Amniotic stem cell (primary cell): ENCODE data around the gene TMEM248.
"Not testable (repeated sequence)": the region's sequence is repeated elsewhere in the genome, so short reads cannot be mapped to it uniquely, and the experiment has no call there.

ENCODE experiments used
- DNase-seq: peaks from one replicate; lab custom pipeline; 2025; lab: John Stamatoyannopoulos, UW

The TMEM248 gene

DNA sequence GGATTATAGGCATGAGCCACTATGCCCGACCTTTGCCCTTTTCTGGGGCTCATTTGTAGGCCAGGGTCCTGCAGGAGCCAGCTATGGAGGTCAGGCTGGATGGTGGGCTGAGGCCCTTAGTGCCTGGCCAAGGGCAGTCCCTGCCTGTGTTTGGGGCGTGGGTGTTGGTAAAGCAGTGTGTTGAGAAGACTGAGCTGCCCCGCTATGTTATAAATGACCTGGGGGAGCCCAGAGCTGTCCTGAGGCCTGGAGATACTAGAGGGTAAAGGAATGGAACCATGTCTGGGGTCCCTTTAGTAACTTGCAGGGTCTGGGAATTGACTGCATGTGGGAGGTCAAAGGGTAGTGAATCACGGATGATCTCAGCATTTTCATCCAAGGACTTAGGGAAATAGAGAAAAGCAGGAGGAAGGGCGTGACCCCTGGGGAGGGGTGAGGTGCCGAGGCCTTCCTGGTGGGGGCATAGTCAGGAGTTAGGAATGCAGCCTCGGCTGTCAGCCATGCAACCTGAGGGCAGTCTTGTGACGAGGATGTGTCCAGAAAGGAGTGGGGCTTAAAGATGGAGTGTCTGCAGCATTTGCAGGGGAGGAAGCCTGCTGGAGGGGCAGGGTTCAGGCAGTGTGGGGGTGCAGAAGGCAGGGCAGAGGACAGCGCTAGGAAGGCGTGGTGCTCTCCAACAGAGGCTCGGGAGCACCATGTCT lies 31.5 kb downstream of the TMEM248 start:
- DNase-seq: no peak

DNA sequence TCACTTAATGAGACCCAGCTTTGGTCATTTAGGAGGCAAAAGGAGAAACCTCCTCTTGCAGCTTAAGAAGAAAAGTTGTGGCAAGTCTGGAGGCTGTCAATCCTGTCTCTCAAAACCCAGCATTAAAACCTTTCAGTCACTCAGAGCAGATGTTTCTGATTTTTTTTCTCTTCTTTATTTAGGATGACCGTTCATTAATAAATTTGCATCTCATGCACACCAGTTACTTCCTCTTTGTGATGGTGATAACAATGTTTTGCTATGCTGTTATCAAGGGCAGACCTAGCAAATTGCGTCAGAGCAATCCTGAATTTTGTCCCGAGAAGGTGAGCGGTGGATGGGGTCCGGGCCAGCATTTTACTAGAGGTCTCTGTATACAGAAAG lies 32.0 kb downstream of the TMEM248 start:
- DNase-seq: no peak

DNA sequence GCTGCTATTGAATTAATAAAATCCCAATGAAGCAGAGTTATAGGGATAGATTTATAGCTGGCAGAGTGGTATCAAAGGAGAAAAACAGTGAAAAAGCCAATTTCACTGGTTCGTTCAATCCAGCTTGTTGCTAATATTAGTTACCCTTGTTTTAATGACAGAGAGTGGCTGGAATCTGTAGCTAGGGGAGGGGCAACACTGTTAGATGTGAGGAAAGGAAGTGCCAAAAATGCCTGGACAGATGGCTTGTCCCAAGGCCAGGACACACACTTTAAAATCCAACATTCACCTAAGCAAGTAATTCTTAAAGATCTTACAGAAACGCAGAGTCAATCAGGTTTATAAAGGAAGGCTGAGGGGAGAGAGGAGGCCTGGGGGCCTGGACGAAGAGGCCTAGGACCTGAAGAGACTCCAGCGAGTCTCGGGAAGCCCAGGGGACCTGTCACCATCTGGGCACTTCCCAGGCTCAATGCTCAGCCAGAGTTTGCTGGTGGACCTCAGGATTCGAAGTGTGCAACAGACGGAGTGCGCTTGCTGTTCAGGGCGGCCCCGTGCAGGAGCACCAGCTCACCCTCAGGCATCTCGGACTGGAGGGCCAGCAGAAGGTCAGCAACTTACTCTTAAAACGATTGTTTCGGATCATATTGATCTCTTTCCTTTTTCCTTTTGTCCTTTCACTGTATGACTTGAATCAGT lies 36.7 kb downstream of the TMEM248 start:
- no peak for DNase-seq

DNA sequence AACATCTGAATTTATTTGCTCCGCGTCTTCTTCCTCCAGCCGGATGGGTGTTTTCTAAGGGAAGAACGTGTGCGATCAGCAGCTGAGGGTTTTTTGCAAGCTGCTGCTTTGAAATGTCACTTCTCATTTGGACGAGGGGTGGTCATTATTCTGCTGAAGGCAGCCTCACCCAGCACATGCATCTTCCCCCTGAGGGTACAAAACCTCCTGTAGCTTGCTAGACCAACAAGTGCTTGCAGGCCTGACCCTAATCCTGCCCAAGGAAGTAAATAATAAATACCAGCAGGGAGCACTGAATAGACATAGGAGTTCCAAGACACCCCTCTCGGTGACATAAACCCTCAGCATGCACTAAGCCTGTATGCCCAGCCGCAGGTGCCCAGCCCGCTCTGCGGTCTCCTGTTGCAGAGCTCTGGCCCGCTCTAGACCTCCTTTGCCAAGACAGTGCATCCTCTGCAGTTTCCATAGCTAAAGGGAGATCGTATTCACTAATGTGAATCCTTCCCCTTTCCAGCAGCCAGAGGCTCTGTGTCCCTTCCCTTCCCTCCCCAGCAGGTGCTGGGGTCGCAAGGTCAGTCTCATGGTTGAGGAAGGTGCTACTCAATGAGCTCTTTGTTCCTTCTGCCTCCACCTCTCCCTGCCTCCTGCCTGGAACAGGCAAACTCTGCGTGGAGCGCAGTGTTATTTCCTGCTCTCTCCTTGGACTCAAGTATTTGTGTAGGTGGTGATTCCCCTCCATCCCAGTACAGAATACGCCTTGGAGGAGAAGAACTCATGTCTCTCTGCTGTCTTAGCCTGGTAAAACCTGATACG lies 37.7 kb downstream of the TMEM248 start:
- no peak for DNase-seq

DNA sequence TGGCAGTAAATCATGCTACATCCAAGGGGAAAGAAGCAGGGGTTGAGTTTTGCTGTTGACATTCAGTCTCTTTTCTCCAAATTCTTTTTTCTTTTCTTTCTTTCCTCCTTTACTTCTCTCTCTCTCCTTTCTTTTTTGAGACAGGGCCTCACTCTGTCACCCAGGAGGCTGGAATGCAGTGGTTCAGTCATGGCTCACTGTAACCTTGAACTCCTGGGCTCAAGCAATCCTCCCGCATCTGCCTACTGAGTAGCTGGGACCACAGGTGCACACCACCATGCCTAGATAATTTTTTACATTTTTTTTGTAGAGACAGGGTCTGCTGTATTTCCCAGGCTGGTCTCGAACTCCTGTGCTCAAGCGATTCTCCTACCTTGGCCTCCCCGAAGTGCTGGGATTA lies 39.2 kb downstream of the TMEM248 start:
- DNase-seq: no peak

DNA sequence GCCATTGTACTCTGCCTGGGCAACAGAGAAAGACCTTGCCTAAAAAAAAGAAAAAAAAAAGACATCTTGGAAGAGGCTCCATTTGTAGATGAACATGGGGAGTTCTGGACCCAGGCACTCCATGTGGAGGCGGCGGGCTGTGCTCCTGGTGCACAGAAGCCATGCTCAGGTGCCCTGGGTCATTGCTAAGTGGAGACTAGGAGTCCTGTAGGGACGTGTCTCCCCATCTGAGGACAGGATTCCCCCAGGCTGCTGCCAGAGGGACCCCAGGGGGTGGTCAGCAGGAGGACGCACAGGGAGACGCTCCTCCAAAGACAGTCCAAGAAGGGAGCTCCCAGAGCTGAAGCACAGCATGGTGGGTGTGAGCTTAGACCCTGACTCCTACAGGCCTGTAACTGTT lies 40.1 kb downstream of the TMEM248 start:
- DNase-seq: no peak

DNA sequence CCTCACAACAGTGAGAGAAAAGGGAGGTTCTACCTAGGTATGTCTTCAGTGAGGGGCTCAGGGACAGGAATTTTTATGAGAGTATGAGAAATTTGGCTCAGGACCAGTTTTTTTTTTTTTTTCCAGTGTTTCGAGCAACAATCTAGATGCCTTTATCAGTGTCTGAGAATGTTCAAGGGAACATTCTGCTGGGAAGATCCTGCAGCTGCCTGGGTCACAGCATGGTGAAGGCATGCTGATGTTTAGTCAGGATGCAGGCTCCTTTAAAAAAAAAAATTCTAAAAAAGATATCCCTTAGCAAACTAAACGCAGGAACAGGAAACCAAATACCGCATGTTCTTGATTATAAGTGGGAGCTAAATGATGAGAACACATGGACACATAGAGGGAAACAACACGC lies 43.4 kb downstream of the TMEM248 start:
- no peak for DNase-seq

DNA sequence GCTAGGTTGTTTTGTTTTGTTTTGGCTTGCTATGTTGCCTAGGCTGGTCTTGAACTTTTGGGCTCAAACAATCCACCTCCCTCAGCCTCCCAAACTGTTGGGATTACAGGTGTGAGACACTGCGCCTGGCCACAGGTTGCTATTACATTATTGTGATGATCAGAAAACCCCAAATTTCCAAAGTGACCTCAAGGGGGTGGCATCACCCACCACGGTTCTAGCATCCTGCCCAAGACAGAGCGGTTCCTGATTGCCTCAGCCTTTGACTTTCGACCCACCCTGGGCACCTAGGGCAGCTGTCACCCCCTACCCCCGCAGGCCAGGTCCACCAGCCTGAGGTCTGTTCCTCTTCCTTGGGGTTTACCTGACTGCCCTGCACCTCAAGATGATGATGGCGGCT lies 46.0 kb downstream of the TMEM248 start:
- no peak for DNase-seq

DNA sequence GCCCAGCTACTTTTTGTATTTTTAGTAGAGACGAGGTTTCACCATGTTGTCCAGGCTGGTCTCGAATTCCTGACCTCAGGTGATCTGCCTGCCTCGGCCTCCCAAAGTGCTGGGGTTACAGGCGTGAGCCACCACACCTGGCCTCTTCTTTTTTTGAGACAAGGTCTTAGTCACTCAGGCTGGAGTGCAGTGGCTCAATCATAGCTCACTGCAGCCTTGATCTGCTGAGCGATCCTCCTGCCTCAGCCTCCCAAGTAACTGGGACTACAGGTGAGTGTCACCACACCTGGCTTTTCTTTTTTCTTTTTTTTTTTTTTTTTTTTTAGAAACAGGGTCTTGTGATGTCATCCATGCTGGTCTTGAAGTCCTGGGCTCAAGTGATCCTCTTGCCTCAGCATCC lies 48.0 kb downstream of the TMEM248 start:
- not testable (repeated sequence) for DNase-seq

DNA sequence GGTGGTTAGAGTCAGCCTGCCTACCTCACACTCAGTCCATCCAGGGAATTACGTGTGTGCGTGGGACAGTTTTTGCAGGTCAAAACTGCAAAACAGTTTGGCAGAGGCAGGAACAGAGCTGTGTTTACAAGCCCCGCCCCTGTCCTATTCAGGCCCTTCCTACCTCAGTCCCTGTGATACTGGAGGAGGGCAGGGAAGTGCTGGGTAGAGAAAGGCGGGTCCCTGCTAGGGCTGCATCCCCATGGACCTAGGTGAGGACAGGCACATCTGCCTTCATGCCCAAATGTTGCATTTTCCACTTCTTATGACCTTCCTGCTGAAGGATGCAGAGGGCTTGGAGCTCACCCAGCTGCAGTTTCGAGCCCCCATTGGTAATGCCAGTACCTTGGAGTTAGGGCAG lies 49.3 kb downstream of the TMEM248 start:
- no peak for DNase-seq

DNA sequence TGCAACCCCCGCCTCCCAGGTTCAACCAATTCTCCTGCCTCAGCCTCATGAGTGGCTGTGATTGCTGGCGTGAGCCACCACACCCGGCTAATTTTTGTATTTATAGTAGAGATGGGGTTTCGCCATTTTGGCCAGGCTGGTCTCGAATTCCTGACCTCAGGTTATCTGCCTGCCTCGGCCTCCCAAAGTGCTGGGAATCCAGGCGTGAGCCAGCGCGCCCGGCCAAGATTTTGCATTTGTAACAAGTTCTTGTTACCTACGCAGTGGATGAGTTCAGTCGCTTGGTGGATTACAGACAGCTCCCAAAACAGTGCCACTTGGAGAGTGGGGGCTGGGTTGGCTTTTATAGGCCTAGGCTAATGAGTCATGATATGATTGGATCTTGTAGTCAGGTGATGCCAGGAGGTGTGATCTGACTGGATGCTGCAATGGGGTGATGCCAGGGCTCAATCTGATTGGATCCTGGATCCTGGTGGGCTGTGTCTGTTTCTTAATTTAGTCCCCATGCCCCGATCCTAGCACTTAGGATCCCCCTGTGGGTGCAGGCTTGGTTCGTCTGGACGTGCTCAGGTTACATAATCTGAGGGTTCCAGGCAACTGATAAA lies 54.1 kb downstream of the TMEM248 start:
- no peak for DNase-seq

DNA sequence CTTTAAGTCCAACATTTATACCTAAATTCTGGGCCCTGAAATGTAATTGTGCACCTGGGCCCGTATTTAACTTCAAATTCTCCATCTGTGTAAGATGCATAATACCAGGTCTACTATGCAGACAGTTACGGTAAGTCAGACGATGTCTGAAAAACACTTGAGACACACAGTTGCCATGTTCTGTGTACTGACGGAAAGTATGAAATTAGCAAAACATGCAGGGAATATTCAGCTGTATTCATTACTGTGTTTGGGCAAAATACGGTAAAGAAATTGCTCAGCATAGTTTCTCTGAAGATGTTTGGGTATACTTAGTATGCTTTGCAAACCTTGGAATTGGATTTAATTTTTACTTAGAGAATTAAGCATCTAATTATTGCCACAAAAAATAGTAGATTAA lies 57.3 kb downstream of the TMEM248 start:
- not testable (repeated sequence) for DNase-seq

DNA sequence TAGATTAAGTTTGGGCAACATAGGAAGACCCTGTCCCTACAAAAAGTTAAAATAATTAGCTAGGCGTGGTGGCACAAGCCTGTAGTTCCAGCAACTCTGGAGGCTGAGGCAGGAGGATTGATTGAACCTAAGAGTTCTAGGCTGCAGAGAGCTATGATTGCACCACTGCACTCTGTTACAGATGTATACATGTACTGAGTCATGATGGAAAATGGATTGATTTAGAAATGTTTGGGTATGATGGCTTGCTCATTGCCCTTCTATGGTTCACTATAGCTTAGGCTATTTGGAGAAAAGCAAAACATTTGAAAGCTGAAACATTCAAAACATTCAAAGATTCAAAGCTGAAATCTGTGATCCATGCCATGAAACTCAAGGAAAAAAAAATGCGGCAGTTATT lies 58.0 kb downstream of the TMEM248 start:
- DNase-seq: not testable (repeated sequence)

DNA sequence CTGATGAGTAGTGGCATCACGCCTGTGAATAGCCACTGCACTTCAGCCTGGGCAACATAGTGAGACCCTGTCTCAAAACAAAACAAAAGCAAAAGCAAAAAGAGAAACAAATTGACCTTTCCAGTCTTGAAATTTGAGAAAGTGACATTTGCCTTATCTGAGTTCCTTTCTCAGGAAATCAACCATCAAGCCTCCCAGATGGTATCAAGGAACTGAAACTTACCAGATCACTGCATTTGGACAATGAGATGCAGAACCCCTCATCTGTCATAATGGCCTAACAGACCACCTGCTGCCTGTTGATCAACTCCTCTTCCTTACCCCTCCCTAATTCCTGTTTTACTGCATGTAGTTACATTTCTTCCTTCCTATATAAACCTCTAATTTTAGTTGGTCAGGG lies 59.3 kb downstream of the TMEM248 start:
- not testable (repeated sequence) for DNase-seq

DNA sequence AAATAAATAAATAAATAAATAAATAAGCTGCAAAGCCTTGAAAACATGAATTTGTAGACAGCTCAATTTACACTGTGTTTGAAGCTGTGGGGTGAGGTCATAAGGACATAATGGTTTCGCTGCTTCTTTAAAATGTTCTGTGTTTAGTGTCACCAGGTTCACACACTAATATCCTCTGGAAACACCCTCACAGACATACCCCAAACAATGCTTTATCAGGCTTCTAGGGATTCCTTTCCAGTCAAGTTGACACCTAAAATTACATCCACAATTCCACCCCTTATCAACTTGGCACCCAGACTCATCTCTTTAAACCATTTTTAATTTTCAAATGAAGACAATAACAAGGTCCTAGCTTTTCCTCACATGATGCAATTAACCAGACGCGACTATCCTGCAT lies 68.5 kb downstream of the TMEM248 start:
- not testable (repeated sequence) for DNase-seq

DNA sequence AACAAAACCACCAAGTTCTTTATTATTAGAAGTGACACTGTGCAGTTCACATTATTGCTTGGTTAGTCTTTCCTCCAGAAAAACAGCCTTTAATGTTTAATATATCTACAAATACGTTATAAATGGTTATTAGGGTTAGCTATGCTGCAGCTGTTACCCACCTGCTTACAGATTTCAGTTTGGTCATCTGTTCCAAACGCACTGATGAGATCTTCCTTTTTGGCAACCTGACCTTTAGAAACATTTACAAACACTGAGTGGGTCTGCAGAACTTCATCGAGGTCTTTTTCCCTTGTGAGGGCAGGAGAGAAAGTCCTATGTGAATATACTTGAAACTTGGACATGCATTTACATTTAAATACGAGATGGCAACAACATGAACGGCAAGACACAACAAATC lies 73.0 kb downstream of the TMEM248 start:
- not testable (repeated sequence) for DNase-seq

DNA sequence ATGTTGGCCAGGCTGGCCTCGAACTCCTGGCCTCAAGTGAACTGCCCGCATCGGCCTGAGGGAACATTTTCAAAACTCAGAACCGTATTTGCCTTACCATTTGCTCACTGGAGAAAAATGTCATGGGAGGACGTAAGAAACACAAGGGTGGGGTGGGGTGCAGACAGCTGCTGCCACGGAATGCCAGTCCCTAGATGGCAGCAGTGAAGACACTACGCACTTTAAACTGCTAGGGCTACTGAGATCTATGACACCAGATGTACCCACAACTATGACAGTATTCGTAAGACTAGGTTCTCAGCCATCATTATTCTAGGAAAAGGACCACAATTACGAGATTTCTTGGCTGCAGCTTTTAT lies 73.6 kb downstream of the TMEM248 start:
- peak; percentile 69 for DNase-seq

DNA sequence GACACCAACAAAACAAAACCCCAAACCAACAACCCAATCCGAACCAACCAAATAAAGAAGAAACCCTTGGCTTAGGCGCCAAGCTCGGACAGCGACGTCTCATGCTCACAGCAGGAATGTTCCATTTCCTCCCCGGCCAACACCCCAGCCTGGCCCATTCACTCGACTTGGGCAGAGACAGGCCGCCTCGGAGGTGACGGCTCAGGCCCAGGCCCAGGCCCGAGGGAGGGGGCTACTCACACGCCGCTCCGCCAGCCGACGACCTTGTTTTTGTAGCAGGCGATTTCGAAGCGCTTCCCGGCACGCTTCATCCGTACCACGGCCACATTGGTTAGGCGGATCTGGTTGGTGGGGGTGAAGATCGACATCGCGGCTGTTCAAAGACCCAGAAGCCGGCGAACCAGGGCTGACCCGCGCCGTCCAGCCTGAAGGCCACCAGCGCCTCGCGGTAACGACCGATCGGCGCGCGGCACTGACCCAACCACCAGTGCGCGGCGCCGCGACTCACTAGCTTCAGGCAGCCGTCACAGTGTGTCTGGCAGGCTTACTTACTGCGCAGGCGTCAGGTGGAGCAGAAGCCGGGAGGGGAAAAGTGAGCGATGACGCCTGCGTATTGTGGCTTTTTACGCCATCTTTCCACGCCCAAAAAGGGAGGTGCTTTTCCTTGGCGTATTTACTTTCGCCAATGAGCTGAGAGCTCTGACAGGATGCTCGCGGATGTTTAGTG lies 74.2 kb downstream of the TMEM248 start, which contains the start of gene SBDS:
SBDS (minus strand) TSS at position 537 of the 727 bp plus-strand sequence; CDS start at position 368, 169 bp downstream.
- peak; percentile 94 for DNase-seq

DNA sequence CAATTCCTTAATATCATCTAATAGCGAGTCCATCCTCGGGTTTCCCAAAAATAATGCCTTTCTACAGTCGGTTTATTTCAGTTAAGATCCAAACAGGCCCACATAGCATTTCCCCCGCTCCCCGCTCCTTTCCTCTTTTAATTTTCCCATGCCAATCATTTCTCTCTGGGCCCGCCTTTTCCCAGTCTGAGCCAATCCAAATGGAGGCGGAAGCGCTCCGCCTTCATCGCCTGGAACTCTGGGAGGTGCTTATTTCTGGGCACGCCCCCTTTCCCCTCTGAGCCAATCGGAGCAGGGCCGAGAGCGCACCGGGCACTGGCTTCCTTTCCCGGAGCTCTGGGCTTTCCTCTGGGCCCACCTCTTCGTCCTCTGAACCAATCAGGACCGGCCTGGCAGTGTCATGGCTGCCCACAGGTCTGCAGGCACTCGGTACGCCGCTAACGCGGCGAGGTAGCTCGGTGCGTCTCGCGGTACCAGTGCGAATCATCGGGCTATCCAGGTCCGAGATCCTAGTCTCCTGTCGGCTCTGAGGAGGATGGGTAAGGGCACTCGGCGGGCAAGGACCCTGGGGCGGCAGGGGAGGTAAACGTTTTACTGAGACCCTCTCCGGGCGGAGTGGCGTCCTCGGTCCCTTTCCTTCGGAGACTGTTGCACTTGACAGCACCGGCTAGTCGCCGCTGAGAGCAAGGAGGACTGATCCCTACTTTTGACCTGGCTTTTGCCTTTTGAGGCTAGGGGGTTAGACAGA lies 75.6 kb downstream of the TMEM248 start, which contains the start of gene TYW1:
TYW1 (plus strand) TSS at position 390 of the 748 bp plus-strand sequence; CDS start at position 536, 146 bp downstream.
- DNase-seq: peak; percentile 96

DNA sequence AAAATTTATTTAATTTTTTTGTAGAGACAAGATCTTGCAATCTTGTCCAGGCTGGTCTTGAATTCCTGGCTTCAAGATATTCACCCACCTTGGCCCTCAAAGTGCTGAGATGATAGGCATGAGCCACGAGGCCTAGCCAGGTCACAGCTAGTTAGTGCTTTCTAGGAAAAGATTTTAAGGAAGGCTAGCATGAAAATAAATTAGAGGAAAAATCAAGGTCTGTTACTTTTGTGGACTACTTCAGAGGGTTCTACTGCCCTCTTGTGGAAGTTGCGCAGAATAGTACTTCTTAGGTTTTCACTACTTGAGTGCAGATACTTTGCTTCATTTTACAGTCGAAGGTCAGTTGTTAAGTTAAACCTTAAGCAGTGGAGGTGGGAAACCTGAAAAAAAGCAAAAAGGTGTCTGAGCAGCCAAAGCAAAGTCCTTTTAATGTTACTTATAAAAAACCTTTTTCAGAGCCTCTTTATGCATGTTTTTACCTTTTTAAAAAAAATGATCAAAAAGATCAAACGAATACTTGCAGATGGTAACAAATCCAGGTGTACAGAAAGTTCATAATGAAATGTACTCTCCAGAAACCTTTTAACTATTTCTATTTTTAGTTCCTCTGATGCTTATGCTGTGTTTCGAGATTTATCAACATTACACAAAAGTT lies 79.7 kb downstream of the TMEM248 start:
- DNase-seq: not testable (repeated sequence)
